HL-60 (cell line): ENCODE data around the gene ST3GAL4.

ENCODE experiments used
- GABPA ChIP-seq: IDR thresholded peaks from 2 replicates; pipeline ENCODE4 v1.6.1; 2012; ENCODE audit warnings: low read depth
- POLR2AphosphoS5 ChIP-seq: IDR thresholded peaks from 2 replicates; pipeline ENCODE4 v1.6.1; 2012; ENCODE audit warnings: low read depth
- REST ChIP-seq: IDR thresholded peaks from 2 replicates; pipeline ENCODE4 v1.6.1; 2012; ENCODE audit warnings: low read depth; ENCODE audit not compliant: insufficient replicate concordance
- SPI1 ChIP-seq: IDR thresholded peaks from 2 replicates; pipeline ENCODE4 v1.6.1; 2012; ENCODE audit warnings: low read depth, mild to moderate bottlenecking, borderline replicate concordance
- TF ChIP-seq, protein P1 (sequence below): IDR thresholded peaks from one replicate; pipeline ENCODE4 v1.5.1; 2011; ENCODE audit warnings: low read length, control low read depth, inconsistent platforms; ENCODE audit not compliant: insufficient read depth

DNA sequence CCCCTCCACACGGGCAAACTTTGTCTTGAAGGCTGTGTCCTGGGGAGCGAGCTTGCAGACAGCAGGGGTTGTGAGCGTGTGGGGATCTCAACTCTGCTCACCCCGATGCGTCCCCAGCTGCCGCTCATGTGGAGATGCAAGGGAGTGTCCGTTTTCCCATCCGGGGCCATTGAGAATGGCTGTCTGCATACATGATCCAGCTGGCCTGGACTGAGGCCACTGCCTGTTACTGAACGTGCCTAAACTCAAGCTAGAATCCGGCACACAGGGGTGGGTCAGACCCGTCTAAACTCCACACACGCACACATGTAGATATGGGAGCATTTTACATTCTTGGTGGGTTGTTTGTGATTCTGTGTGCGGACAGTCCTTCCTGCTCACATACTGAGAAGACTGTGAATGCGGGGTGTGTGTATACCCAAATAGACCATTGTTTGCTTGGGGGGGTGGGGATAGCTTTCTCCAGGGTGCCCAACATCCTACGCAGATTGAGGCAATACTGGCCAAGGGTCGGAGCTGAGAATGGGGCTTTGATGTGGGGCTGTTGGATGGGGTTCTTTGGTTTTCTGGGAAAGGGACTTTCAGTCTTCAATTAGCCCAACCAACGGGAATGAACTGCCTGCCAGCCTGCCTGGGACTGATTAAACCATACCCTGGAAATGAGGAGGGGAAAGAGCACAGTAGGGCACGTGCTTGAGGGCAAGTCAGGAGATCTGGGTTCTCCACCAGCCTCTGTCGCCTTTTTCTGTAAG, 60.4 kb downstream of the ST3GAL4 start:
- TF ChIP-seq, protein P1, sequence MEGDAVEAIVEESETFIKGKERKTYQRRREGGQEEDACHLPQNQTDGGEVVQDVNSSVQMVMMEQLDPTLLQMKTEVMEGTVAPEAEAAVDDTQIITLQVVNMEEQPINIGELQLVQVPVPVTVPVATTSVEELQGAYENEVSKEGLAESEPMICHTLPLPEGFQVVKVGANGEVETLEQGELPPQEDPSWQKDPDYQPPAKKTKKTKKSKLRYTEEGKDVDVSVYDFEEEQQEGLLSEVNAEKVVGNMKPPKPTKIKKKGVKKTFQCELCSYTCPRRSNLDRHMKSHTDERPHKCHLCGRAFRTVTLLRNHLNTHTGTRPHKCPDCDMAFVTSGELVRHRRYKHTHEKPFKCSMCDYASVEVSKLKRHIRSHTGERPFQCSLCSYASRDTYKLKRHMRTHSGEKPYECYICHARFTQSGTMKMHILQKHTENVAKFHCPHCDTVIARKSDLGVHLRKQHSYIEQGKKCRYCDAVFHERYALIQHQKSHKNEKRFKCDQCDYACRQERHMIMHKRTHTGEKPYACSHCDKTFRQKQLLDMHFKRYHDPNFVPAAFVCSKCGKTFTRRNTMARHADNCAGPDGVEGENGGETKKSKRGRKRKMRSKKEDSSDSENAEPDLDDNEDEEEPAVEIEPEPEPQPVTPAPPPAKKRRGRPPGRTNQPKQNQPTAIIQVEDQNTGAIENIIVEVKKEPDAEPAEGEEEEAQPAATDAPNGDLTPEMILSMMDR: no peak
- TF ChIP-seq REST (no peak), POLR2AphosphoS5 (peak; percentile 51; the same call in 1 of the 2 replicates), GABPA (no peak), SPI1 (no peak)
